NT2/D1 (cell line): ENCODE data around the gene SMPD3.

Source experiments
- DNase-seq: peaks from one replicate; pipeline ENCODE4 v3.0.0-alpha.2; 2011; ENCODE audit warnings: low read depth, low spot score
- H3K27me3 ChIP-seq: 2 replicates; pipeline ENCODE4 v1.6.0; 2011; ENCODE audit warnings: mild to moderate bottlenecking; ENCODE audit not compliant: insufficient read length, insufficient read depth
- H3K36me3 ChIP-seq: 2 replicates; pipeline ENCODE4 v1.6.1; 2011; ENCODE audit warnings: mild to moderate bottlenecking, low read length, mixed read lengths; ENCODE audit not compliant: insufficient read depth, insufficient read length
- H3K4me1 ChIP-seq: 2 replicates; pipeline ENCODE4 v1.5.1; 2011; ENCODE audit not compliant: insufficient read depth, insufficient read length
- H3K4me3 ChIP-seq: 2 replicates; pipeline ENCODE4 v1.5.1; 2011; ENCODE audit warnings: low read depth; ENCODE audit not compliant: insufficient read length
- H3K9ac ChIP-seq: 2 replicates; pipeline ENCODE4 v1.6.0; 2011; ENCODE audit warnings: low read depth; ENCODE audit not compliant: insufficient read length
- H3K9me3 ChIP-seq: 2 replicates; pipeline ENCODE4 v1.5.1; 2011; ENCODE audit warnings: mild to moderate bottlenecking, low read length; ENCODE audit not compliant: insufficient read depth
- SUZ12 ChIP-seq: IDR thresholded peaks from 2 replicates; pipeline ENCODE4 v1.6.1; 2011; ENCODE audit not compliant: insufficient read length, insufficient read depth; ENCODE audit errors: extremely low read depth
- YY1 ChIP-seq: IDR thresholded peaks from 2 replicates; pipeline ENCODE4 v1.6.1; 2011; ENCODE audit not compliant: insufficient read length, insufficient read depth
- ZNF274 ChIP-seq: IDR thresholded peaks from 2 replicates; pipeline ENCODE4 v1.6.1; 2011; ENCODE audit warnings: mild to moderate bottlenecking, low read depth, low read length

SMPD3 gene

GRCh38 chr16:68480084-68480995 lies 32.0 kb upstream of the SMPD3 start:
- H3K4me1 ChIP-seq, result peaks cover 15% of the 10 kb centered on the region
- H3K27me3 ChIP-seq, result no peaks in the 10 kb centered on the region
- no peaks in the 10 kb centered on the region for H3K36me3 ChIP-seq
- TF ChIP-seq YY1 (no peak), ZNF274 (no peak), SUZ12 (no peak)
- peaks cover 22% of the 10 kb centered on the region for H3K9me3 ChIP-seq
- no peak overlapping the region for H3K9ac ChIP-seq
- H3K4me3 ChIP-seq, result no peak overlapping the region
- DNase-seq, result no peak

GRCh38 chr16:68479271-68479670 lies 31.0 kb upstream of the SMPD3 start:
- H3K9me3 ChIP-seq, result peaks cover 22% of the 10 kb centered on the region
- TF ChIP-seq ZNF274, result no peak
- TF ChIP-seq SUZ12, result no peak
- no peak for TF ChIP-seq YY1
- H3K36me3 ChIP-seq, result no peaks in the 10 kb centered on the region
- no peak for DNase-seq
- peaks cover 2% of the 10 kb centered on the region for H3K27me3 ChIP-seq
- peaks cover 15% of the 10 kb centered on the region for H3K4me1 ChIP-seq
- no peak overlapping the region for H3K4me3 ChIP-seq
- peak overlapping the region; percentile 33 for H3K9ac ChIP-seq

DNA sequence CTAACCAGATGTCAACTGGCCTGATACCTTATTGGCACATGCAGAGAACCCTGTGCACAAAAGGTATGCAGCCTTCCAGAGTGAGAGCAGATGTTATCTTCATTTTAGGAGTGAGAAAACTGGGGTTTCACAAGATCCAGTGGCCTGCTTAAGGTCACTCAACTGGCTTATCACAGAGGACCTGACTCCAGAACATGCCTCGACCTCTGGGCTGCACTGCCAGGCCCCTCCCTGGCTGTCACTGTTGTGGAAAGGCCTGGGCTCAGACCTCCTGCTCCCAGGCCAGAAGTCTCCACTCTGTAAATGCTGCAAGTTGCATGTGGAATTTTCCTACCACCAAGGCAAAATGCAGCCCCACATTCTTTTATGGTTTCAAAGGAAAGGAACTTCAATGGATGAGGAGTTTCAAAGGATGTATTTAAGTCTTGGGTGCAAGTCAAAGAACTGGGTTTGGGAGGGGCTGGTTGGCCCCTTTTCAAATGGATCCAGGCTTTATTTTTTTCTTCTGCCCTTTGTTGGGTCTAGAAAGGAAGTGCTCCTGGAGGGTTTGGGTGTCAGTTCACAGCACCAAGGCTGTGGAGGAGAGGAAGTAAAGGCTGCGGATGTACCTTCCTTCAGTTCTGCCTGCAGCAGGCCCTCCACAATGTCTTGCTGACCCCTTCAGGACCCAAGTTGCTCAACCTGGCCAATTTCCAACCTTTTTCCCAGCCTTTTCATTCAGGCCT lies 30.4 kb upstream of the SMPD3 start:
- Histone ChIP-seq H3K9me3 (peaks cover 22% of the 10 kb centered on the region), H3K9ac (peak overlapping the region; percentile 34), H3K36me3 (no peaks in the 10 kb centered on the region), H3K4me3 (no peak overlapping the region), H3K27me3 (peaks cover 2% of the 10 kb centered on the region), H3K4me1 (peaks cover 15% of the 10 kb centered on the region)
- peak; percentile 80 for DNase-seq
- TF ChIP-seq YY1, result no peak
- no peak for TF ChIP-seq ZNF274

DNA sequence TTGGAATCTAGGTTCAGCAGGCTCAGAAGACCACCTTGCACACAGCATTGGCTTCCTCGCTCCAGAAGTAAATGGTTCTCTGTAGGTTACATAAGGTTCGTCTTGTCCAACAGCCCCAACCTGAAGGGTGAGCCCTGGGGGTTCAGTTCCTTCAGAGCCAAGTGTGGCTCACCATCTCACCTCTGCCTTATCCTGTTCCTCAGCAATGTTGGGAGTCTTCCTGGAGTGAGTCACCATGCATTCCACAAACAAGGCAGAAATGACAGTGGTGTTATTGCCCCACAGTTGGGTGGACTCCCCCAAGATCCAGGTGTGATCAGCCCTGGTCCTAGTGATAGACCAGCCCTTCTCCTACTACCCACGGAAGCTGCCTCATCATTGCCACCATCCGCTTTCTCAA lies 26.8 kb upstream of the SMPD3 start:
- no peak overlapping the region for H3K9ac ChIP-seq
- no peak overlapping the region for H3K4me3 ChIP-seq
- H3K27me3 ChIP-seq, result peaks cover 2% of the 10 kb centered on the region
- peaks cover 22% of the 10 kb centered on the region for H3K9me3 ChIP-seq
- H3K36me3 ChIP-seq, result no peaks in the 10 kb centered on the region
- TF ChIP-seq SUZ12, result no peak
- TF ChIP-seq ZNF274, result no peak
- TF ChIP-seq YY1, result no peak
- H3K4me1 ChIP-seq, result peaks cover 21% of the 10 kb centered on the region
- DNase-seq, result no peak

- Histone ChIP-seq H3K9ac (no peak overlapping the region), H3K4me3 (no peak overlapping the region), H3K9me3 (peaks cover 22% of the 10 kb centered on the region), H3K36me3 (no peaks in the 10 kb centered on the region), H3K27me3 (peaks cover 2% of the 10 kb centered on the region), H3K4me1 (peaks cover 14% of the 10 kb centered on the region)
- DNase-seq, result no peak
- TF ChIP-seq SUZ12 (no peak), ZNF274 (no peak), YY1 (no peak)
Measured at GRCh38 chr16:68473358-68474070, 25.2 kb upstream of the SMPD3 start.

DNA sequence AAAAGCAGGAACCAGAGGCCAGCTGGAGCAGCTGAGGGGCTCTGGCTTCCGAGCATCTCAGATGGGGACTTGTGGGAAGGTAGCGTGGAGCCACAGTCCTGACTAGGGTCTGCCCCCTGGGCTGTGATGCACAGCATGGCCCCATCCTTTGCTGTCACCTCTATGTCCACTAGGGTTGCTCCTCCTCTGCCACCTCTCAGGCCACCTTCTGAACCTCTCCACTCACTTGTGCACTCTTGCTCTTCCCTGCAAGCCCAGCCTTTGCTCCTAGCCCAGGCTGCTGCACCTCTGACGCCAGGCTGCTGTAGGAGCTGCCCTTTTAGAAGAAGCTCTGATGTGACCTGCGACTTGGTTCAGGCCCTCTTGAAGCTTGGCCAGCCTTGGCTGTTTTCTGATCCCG lies 24.3 kb upstream of the SMPD3 start:
- TF ChIP-seq SUZ12 (no peak), ZNF274 (no peak), YY1 (no peak)

More for the DNA sequence above, 24.3 kb upstream of the SMPD3 start:
- Histone ChIP-seq H3K4me1 (peaks cover 14% of the 10 kb centered on the region), H3K36me3 (no peaks in the 10 kb centered on the region), H3K4me3 (no peak overlapping the region), H3K9ac (no peak overlapping the region), H3K27me3 (peaks cover 2% of the 10 kb centered on the region), H3K9me3 (peaks cover 13% of the 10 kb centered on the region)
- DNase-seq, result no peak
